ENCODE results near the gene AADACL4.

The AADACL4 gene

GRCh38 chr1:12714710-12715475 lies 71.0 kb downstream of the AADACL4 start:
- DNase-seq: no peak

DNA sequence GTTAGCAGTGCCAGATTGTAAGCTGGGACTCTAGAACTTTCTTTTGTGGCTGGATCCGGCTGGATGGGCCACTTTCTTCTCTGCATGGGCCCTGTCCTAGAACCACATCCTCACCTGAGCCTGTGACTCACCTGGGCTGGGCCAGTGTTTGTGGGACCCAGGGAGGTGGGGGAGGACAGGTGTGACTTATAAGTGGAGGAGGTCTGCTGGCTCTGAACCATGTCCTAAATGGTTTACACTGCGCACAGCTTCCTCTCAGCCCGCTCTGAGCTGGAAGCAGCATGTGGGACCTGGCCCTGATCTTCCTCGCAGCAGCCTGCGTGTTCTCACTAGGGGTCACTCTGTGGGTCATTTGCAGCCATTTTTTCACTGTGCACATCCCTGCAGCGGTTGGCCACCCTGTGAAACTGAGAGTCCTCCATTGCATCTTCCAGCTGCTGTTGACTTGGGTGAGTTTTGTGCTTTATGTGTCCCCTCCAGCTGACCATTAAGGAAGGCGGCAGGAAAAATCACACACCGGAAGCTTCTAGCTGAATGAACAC lies 72.1 kb downstream of the AADACL4 start, which contains the start of gene AADACL3:
Gene AADACL3, plus strand, starts transcription at position 215 of the 542 bp plus-strand sequence. Its CDS starts 67 bp downstream, at position 282.
- DNase-seq: no peak

All from stimulated activated CD4-positive, alpha-beta T cell treated with anti-CD3 and anti-CD28 coated beads, Interleukin-1b, Interleukin-23, amount 100 ng/mL, for 48 hours (primary cell).